GM21423 (cell line): ENCODE data around the gene GRHL1.
"Not testable (repeated sequence)": the region's sequence is repeated elsewhere in the genome, so short reads cannot be mapped to it uniquely, and the experiment has no call there.

Experiments used
- ATAC-seq: cut with Tn5 transposase; IDR thresholded peaks from one replicate; pipeline ENCODE4 v1.9.1; 2021; ENCODE audit warnings: mild to moderate bottlenecking, moderate library complexity; ENCODE audit not compliant: unreplicated experiment

Gene GRHL1

GRCh38 chr2:10019602-10020400 lies 68.3 kb downstream of the GRHL1 start:
- ATAC-seq: no peak

GRCh38 chr2:10022041-10022421 lies 70.5 kb downstream of the GRHL1 start:
- ATAC-seq: no peak

DNA sequence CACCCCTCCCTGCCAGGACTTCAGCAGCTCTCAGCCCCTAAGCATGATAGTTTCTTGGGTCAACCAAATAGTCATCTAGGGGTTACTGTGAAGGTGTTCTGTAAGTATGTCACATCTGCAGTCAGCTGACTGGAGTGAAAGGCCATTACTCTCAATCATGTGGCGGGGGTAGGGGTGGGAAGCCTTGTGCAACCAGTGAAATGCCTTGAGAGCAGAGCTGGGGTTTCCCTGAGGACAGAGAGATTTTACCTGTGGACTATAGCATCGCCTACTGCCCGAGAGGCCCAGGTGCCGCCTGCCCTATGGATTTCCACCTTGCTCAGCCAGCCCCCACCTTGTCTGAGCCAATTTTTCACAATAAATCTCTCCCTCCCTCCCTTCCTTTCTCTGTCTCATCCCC lies 71.0 kb downstream of the GRHL1 start:
- ATAC-seq: no peak

- no peak for ATAC-seq
These were observed 71.6 kb downstream of the GRHL1 start for GRCh38 chr2:10022966-10023662.

DNA sequence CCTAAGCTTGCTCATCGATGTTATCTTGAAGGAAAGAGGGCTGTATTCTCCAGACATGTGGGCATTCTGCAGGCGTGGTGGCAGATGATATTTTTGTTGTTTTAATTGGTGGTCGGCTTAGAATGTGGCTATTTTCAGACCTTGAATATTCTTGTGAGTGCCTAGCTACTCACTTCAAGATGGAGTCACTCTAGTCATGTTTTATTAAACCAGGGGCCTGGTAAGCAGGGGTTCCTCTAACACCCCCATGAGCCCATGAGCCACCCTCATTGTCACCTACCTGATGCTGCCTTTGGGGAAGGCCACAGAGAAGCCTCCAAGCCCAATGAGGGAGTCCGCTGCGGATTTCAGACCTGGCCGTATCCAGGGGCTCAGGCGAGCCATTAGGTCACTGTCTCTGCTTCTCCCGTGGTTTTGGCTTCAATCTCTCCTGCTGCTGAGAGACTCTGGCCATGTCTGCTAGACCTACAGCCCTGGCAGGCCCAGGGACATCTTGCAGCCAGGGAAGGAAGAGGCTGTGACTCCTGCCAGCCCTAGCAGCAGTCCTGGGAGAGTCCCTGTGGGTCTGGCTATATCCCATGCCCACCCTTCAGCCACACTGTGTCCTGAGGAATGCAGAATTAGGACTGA lies 75.6 kb downstream of the GRHL1 start:
- ATAC-seq: no peak

GRCh38 chr2:10027660-10028330 lies 76.3 kb downstream of the GRHL1 start:
- ATAC-seq: no peak

- no peak for ATAC-seq
These were observed 77.0 kb downstream of the GRHL1 start for GRCh38 chr2:10028407-10028987.

- no peak for ATAC-seq
These were observed 77.7 kb downstream of the GRHL1 start for GRCh38 chr2:10028988-10029874.

DNA sequence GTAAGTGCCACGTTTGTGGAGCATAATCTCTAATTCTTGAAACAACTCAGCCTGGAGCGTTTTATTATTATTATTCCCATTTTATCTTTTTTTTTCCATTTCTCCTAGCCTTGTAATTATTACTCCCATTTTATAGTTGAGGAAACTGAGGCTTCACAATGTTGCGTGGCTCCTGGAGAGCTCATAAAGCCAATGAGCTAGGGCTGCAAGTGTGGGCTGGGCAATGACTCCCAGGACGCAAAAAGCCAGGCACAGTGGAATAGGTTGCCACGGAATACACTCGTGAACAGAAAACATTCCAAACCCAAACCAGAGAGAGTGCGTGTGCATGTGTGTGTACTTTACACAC lies 78.4 kb downstream of the GRHL1 start:
- ATAC-seq: no peak

DNA sequence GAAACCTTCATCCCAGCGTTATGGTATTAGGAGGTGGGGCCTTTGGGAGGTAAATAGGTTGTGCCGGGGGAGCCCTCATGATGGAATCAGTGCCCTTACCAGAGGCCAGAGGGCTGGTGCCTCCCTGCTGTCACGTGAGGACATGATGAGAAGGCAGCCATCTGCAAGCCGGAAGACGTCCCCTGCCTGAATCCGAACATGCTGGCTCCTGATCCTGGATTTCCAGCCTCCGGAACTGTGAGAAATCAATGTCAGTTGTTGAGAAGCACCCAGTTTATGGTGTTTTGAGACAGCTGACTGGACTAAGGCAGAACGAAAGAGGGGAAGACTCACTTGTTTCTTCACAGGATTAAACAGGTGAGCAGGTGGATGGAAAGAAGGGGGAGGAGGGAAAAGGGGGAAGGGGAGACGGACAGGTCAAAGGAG lies 78.8 kb downstream of the GRHL1 start:
- ATAC-seq: no peak

- not testable (repeated sequence) for ATAC-seq
These were observed 79.3 kb downstream of the GRHL1 start for GRCh38 chr2:10030798-10031197.

GRCh38 chr2:10031886-10032745 lies 80.6 kb downstream of the GRHL1 start:
- ATAC-seq: no peak

DNA sequence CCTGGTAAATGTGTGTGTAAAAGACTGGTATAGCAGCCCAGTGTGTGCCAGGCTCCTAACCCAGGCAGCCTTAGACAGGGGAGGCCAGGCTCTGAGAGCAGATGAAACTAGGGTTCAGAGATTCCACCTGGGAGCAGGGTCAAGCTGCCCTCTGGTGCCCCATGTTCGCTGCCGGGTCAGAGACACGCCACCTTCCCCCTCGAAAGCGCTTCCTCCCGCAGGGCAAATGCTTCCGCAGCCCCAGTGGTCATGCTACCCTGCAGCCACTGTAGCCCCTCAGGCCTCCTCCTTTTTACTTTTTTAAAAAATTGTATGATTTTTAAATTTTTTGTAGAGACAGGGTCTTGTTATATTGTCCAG lies 81.2 kb downstream of the GRHL1 start:
- no peak for ATAC-seq

DNA sequence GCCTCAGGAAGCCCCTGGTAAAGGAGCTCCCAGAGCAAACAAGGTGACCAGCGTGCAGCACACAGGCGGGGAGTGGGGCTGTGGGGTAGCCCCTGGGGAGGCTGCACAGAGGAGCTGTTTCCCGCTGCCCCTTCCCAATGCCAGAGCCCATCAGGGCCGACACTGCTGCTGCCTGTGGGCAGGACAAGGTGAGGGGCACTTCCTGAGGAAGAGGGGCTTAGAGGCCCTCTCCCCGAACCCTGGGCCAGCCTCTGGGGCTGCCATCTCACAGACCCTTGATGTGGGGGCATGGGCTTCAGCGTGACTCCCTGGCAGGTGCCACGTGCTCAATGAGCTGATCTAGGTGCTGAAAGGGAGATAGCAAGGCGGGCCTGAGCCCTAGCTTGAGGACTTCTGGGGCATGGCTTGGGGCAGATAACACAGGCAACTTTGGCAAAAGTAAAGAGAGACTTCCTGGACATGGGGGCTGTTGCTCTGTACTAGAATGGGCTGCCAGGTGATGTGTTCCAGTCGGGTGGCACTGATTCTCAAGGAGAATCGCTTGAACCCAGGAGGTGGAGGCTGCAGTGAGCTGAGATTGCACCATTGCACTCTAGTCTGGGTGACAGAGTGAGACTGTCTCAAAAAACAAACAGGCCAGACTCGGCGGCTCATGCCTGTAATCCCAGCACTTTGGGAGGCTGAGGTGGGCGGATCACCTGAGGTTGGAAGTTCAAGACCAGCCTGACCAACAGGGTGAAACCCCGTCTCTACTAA lies 81.9 kb downstream of the GRHL1 start:
- ATAC-seq: no peak

DNA sequence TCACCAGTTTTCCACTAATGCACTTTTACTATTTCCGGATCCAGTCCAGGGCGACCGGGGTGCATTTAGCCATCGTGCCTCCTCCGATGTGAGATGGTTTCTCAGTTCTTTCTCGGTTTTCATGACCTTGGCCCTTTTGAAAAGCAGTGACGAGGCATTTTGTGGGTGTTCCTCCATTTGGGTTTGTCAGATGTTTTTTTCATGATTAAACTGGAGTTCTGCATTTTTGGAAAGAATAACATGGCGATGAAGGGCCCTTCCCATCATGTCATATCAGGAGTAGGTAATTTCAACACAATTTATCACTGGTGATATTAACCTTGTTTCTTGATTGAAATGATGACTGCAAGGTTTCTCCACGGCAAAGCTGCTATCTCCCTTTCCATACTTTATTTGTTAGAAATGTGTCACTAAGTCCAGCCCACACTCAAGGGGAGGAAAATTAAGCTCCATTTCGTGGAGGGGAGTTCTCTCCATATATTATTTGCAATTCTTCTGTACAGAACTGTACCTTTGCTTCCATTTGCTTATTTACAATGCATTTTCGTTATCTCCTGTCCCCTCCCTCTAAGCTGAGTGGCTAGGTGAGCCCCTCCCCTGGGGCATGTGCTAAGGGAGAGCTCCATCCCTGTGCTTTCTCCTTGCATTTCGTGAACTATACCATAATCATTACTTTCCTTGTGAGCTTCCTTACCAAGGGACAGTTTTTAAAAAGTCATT lies 83.0 kb downstream of the GRHL1 start:
- ATAC-seq: no peak

DNA sequence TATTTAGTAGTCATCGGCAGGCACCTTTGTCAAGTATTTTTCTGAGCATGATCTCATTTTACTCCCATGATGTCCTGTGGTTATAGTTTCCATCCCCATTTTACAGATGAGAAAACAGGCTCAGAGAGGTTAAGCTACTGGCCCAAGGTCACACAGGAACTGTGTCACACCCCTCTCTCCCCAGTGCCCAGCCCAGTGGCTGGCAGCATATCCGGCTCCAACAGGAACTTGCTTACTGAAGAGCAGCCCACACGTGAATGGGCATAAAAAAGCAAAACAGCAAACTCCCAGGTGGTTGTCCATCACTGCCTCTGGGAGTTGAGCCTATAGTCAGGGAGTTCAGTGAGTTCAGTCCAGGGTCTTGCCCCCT lies 83.5 kb downstream of the GRHL1 start:
- no peak for ATAC-seq

GRCh38 chr2:10035633-10036032 lies 84.1 kb downstream of the GRHL1 start:
- no peak for ATAC-seq
